ENCODE data around the gene NUDT1. TPM values are rescaled to one million over a fixed set of nuclear protein-coding genes. Genes with fewer than 3 reads are reported as not detected.

The NUDT1 gene
- total RNA-seq, 1 experiment from 2014 or later = 47.4 TPM

DNA sequence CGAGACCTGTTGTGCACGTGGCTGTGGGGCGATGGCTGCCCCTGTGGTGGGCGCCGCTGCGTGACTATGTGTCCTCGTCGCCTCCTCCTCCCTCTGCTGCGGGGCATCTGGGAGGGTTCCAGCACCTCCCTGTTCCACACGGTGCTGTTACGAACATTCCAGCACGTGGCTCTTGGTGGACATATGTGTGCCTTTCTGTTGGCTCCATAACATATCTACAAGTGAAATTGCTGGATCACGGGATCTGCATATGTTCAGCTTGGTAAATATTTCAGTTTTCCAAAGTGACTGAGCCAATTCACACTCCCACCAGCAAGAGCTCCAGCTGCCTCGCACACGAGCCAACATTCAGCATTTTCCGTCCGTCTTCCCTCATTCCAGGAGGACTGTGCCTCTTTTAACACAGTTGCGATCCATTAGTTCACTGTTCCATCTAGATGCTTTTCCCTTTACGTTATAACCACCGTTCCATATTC, 47.1 kb downstream of the NUDT1 start:
- Histone ChIP-seq H3K27me3 (ENCODE audit: insufficient read depth, low read length) (no peaks in the 10 kb centered on the region), H3K9me2 (ENCODE audit: insufficient read depth) (no peaks in the 10 kb centered on the region), H2AFZ (ENCODE audit: low read depth, low read length, poor library complexity, severe bottlenecking) (no peak overlapping the region), H3K4me2 (ENCODE audit: low read length) (no peak overlapping the region), H3K9me3 (ENCODE audit: control insufficient read depth in 1 of 2, insufficient read depth in 1 of 2, low read depth in 1 of 2, low read length in 2 of 2) (no peaks in the 10 kb centered on the region), H3K27ac (ENCODE audit: low read depth, low read length) (no peak overlapping the region), H3K9ac (ENCODE audit: low read length) (no peak overlapping the region), H3K4me3 (replicated peaks in 1 of 2; ENCODE audit: low read depth in 1 of 2, low read length in 2 of 2) (no peak overlapping the region), H3K79me2 (ENCODE audit: insufficient read depth, low read length) (peaks cover 14% of the 10 kb centered on the region; the same call in 1 of the 2 replicates), H3K4me1 (ENCODE audit: control insufficient read depth in 1 of 2, insufficient read depth in 2 of 2, low read length in 2 of 2) (no peaks in the 10 kb centered on the region), H4K20me1 (ENCODE audit: insufficient read depth) (no peaks in the 10 kb centered on the region), H3K36me3 (ENCODE audit: control insufficient read depth in 1 of 2, insufficient read depth in 2 of 2, low read length in 2 of 2) (no peaks in the 10 kb centered on the region)
- DNase-seq (ENCODE audit: low read depth, low spot score) (no peak), ATAC-seq (no peak)
- CTCF ChIA-PET = no interaction called here
- RAD21 ChIA-PET (ENCODE audit: low non-redundant PET in 1 of 2, low total read pairs in 2 of 2, uncharacterized antibody in 2 of 2, unreplicated experiment in 2 of 2) = no interaction called here
- POLR2A ChIA-PET = no interaction called here
- no peak for TF ChIP-seq EZH2 (IDR thresholded peaks at IDR 0.05)
- TF ChIP-seq ZFX (IDR thresholded peaks at IDR 0.05) = no peak
- TF ChIP-seq ZBTB33 (IDR thresholded peaks at IDR 0.05; ENCODE audit: extremely low read depth, insufficient replicate concordance, low read length) = no peak
- TF ChIP-seq YY1 (IDR thresholded peaks at IDR 0.05; ENCODE audit: extremely low read depth, insufficient replicate concordance, low read depth, low read length) = no peak
- no peak for TF ChIP-seq SRF (IDR thresholded peaks at IDR 0.05; ENCODE audit: low read depth)
- no peak for TF ChIP-seq MAX (IDR thresholded peaks at IDR 0.05)
- TF ChIP-seq RAD21 (IDR thresholded peaks at IDR 0.05; ENCODE audit: low read depth) = no peak
- TF ChIP-seq FOSL1 (IDR thresholded peaks at IDR 0.05; ENCODE audit: low read depth) = no peak
- no peak for TF ChIP-seq ZNF274 (IDR thresholded peaks at IDR 0.05; ENCODE audit: low read depth, low read length)
- no peak for TF ChIP-seq ELF1 (IDR thresholded peaks at IDR 0.05; ENCODE audit: borderline replicate concordance, low read depth)
- TF ChIP-seq, protein P1, sequence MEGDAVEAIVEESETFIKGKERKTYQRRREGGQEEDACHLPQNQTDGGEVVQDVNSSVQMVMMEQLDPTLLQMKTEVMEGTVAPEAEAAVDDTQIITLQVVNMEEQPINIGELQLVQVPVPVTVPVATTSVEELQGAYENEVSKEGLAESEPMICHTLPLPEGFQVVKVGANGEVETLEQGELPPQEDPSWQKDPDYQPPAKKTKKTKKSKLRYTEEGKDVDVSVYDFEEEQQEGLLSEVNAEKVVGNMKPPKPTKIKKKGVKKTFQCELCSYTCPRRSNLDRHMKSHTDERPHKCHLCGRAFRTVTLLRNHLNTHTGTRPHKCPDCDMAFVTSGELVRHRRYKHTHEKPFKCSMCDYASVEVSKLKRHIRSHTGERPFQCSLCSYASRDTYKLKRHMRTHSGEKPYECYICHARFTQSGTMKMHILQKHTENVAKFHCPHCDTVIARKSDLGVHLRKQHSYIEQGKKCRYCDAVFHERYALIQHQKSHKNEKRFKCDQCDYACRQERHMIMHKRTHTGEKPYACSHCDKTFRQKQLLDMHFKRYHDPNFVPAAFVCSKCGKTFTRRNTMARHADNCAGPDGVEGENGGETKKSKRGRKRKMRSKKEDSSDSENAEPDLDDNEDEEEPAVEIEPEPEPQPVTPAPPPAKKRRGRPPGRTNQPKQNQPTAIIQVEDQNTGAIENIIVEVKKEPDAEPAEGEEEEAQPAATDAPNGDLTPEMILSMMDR (IDR thresholded peaks at IDR 0.05 in 2 of 3, conservative IDR thresholded peaks at IDR 0.05 in 1 of 3; ENCODE audit: borderline replicate concordance in 1 of 3, insufficient read depth in 1 of 3, low read depth in 2 of 3, low read length in 2 of 3) = no peak
- BruUV-seq (replicated peaks) = no TSS peak
- intact Hi-C loops (cut with micrococcal nuclease) = no loop called here
